HG02973 (cell line): ENCODE data around the gene TSPEAR.

Experiments used
- ATAC-seq: cut with Tn5 transposase; IDR thresholded peaks from one replicate; pipeline ENCODE4 v1.9.1; 2021; ENCODE audit warnings: moderate library complexity; ENCODE audit not compliant: unreplicated experiment

Gene TSPEAR

DNA sequence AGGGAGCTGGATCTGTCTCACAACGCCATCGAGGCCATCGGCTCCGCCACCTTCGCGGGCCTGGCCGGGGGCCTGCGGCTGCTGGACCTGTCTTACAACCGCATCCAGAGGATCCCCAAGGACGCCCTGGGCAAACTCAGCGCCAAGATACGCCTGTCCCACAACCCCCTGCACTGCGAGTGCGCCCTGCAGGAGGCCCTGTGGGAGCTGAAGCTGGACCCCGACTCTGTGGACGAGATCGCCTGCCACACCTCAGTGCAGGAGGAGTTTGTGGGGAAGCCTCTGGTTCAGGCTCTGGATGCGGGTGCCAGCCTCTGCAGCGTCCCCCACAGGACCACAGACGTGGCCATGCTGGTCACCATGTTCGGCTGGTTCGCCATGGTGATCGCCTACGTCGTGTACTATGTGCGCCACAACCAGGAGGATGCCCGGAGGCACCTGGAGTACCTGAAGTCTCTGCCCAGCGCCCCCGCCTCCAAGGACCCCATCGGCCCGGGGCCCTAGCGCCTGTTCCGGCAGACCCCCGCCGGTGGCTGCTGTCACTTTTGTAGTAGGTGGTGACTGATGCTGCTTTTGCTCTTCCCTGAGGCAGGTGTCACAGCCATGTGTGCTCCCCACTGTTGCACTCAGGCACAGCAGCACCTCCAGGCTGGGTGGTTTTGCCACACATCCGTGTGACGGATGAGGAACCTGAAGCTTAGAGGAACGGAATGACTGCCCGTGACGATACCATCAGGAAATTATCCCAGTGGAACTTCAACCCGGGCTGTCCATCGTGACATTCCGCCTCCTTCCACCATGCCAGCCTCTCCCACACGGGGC is 254.2 kb downstream of the TSPEAR start:
- no peak for ATAC-seq

DNA sequence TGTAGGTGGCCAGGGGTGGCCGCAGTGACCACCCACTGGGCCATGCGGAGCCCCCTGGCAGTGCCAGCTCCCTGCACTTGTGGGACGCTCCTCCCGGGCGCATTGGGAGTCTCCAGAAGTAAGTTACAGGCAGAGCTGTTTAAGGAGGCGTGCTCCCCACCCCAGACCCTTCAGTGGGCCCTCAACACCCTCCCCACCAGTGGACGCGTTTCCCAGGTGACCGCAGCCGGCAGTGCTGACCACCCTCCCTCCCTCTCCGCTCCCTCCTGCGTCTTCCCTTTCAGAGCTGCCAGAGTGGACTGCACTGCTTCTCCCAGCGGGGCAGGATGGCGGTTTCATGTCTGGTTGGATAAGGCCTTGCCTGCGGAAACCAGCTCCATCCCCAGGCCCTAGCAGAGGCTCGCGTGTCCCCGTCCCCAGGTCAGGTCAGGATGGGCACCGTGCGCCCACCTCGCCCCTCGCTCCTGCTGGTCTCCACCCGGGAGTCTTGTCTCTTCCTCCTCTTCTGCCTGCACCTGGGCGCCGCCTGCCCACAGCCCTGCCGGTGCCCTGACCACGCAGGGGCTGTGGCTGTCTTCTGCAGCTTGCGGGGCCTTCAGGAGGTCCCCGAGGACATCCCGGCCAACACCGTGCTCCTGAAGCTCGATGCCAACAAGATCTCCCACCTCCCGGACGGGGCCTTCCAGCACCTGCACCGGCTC is 255.0 kb downstream of the TSPEAR start:
- no peak for ATAC-seq

DNA sequence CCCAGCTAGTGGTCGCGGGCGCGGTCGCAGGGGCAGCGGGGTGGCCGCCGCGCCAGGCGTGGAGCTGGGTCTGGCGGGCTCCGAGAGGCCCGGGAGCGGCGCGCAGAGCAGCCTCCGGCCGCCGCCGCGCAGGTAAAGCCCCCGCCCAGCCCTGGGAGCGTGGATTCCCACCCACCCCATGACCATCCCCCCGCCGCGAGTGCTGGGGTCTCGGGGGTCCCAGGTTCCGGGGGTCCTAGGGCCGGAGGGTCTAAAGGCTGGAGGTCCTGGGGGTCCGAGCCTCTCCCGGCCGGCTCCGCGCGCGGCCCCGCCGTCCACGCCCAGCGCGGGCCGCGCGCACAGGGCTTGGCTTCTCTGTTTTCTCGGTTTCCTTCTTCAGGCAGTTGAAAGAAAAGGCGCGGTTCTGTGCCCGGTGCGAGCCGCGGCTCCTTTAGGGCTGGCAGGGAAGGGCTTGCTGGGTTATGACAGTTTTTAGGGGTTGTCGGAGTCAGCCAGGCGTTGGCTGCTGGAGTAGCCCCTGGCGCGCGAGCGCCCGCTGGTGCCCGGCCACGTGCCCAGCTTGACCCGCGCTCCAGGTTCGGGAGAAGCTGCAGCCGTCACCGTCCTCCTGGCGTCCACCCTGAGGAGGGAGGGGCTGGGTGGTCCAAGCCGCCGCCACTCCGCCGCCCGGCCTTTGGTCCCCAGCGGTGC is 255.7 kb downstream of the TSPEAR start:
- ATAC-seq = no peak

DNA sequence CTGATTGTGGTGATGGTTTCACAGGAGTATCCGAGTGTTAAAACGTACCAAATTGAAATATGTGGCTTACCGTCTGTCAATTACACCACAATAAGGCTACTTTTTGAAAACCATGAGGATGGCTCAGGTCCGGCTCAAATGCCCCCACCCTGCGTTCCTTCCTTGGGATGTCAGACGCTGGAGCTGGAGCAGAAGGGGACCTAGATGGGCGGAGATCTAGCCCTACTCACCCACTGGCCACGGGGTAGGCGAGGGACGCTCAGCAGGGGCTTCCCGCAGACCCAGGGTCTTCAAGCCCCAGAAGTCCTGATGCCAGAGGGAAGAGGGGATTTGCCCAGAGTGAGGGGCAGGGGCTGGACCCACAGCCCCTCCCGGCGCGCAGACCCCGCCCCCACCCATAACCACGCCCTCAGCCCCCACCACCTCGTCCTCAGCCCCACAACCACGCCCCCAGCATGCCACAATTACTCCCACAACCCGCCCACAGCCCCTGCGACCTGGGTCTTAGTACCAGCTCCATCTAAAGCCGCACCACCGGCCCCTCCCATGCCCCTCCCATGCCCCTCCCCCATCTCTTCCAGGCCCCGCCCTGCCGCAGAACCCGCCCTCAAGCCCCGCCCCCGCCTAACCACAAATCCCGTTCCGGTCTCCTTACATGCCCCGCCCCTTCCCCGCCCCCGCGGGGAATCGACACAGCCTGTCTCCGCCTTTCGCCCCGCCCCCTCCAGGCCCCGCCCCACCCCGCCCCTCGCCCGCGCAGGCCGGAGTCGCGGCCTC is 256.4 kb downstream of the TSPEAR start, which contains the start of gene LRRC3:
Gene LRRC3, plus strand, starts transcription at position 764 of the 777 bp plus-strand sequence. CDS start 1,135 bp downstream, outside the sequence.
- no peak for ATAC-seq

DNA sequence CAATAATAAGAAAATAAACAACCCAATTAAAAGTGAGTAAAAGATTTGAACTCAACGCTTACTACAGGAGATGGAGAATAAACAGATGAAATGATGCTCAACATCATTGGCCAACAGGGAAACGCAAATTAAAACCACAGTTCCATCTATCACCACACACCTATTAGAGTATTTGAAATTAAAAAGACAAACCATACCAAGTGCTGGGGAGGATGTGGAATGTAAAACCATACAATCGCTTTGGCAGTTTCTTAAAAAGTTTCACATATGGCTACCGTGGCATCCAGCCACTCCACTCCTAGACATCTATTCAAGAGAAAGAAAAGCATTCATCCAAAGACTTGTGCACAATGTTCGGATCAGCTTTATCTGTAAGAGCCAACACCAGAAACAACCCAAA is 257.3 kb downstream of the TSPEAR start:
- ATAC-seq = no peak

DNA sequence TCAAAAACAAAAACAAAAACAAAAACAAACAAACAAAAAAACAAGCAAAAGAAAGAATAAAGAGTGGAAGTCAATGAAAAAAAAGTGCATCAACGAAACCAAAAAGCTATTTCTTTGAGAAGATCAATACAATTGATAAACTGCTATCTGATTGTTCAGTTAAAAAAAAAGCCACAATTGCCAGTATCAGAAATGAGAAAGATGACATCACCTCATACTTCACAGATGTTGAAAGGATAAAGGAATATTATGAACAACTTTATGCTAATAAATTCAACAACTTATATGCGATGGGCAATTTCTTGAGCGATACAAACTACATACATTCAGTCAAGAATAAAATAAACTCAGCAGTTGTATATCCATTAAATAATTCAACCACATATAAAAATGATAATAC is 258.3 kb downstream of the TSPEAR start:
- ATAC-seq = no peak

DNA sequence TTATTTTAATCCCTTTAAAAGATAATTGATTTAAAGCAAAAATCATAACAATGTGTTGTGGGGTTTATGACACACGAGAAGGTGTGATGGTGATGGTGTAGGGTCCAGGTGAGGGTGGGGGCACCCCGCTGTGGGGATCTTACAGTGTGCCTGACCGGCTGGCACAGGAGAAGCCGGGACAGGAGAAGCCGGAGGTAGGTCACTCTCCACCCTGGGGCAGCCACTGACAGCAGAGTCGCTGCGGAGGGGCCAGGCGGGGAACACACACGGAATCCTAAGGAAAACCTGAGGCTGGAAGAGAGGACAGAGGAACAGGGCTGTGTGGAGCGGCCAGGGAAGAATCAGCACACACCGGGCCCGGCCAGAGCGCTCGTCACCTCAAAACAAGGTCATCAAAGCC is 260.4 kb downstream of the TSPEAR start:
- ATAC-seq = no peak

DNA sequence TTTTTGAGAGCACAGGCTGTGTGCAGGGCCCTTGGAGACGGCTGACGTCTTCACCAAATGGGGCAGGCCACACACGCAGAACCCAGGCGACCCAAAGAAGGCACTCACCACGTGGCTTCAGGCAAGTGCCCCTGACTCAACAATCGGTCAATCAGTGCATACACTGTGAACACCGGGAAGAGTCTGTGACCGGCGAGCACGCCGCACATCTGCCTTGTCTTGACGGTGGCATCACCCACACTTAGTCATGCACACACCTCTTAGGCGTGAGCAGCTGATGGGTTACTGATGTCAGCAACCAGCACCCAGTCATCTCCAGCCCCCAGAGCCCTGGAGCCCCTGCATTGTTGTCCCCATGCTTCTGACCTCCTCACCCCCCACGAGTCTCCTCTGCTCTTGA is 261.0 kb downstream of the TSPEAR start:
- ATAC-seq = no peak

DNA sequence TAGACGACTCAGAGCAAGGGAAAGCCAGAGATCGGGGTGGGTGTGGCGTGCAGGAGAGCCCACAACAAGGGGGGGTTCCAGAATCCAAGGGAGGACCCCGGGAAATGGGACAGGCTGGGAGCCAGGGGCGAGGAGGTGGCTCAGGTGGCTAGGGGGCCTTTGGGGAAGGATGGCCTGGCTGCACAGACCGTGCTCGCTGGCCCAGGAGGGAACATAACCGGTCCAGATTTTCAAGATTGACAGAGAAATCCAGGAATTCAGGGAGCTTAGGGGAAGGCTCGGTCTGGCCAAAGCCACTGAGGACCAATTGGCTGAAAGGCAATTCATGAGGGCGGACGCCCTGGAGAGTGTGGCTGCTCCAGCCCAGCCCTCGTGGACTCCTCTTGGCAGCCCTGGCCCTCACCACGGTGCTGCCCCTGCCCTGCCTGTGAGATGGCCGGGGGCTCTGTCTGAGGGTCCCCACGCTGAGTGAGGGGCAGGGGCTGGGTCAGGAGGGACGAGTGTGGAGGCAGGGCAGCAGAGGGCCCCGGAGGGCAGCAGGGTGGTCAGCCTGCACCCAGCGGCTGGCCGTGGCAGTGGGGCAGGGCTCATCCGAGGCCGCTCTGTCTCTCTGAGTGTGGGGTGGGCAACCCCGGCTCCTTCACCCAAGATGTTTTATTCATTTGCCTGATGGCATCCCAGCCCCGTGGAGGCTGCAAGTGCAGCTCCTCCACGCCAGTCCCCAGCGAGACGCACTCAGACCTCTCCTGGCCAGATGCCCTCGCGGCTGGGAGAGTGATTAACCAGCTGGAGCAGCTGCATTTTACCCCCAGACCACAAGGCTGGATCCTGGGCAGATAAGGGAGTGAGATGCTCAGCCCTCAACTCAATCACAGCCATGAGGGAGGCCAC is 261.7 kb downstream of the TSPEAR start:
- no peak for ATAC-seq

DNA sequence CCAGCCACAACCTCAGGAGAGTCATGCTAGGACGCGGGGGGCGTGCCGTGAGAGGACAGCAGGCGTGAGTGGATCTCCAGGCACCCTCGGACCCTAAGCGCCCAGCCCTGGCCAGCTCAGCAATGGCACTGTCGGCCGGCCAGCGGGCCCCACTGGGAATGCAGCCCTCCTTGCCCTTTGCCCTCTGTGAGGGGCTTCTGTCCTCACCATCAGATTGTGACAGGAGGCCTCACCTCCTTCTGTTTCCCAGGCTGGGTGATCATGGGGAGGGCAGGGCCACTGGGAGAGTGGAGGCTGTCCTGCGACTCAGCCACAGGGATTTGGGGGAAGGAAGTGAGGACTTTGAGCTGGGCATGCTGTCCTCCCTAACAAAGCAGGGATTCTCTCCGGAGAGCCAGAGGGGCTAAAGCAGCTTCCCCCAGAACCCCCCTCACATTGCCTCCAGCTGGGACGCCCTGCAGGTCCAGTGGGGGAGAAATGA is 262.7 kb downstream of the TSPEAR start:
- no peak for ATAC-seq
